Type B pancreatic cell (in vitro differentiated cells): ENCODE results near the gene MTCL3.
A peak's percentile ranks its signal among the peaks of the same experiment; 100 is the strongest.

Experiments
- DNase-seq: peaks from one replicate; pipeline ENCODE4 v3.0.0; 2021; ENCODE audit warnings: mixed read lengths; ENCODE audit not compliant: unreplicated experiment; ENCODE audit errors: extremely low spot score
- H3K27ac Mint-ChIP-seq: 2 replicates; pipeline ENCODE4 v1.8.0; 2021; ENCODE audit warnings: mild to moderate bottlenecking, mixed read lengths
- H3K27me3 Mint-ChIP-seq: 2 replicates; pipeline ENCODE4 v1.8.0; 2021; ENCODE audit warnings: mixed read lengths
- H3K36me3 Mint-ChIP-seq: 2 replicates; pipeline ENCODE4 v1.8.0; 2021; ENCODE audit warnings: mixed read lengths
- H3K4me1 Mint-ChIP-seq: one replicate; pipeline ENCODE4 v1.8.0; 2021; ENCODE audit warnings: mixed read lengths; ENCODE audit not compliant: unreplicated experiment
- H3K4me3 Mint-ChIP-seq: 2 replicates; pipeline ENCODE4 v1.8.0; 2021; ENCODE audit warnings: mild to moderate bottlenecking, mixed read lengths
- H3K9me3 Mint-ChIP-seq: 2 replicates; pipeline ENCODE4 v1.8.0; 2021; ENCODE audit warnings: mixed read lengths
- CTCF ChIP-seq: fragments of 200-600 bp; sonication (generic); conservative IDR thresholded peaks from 2 replicates; pipeline ENCODE4 v1.5.0; 2021; ENCODE audit warnings: antibody characterized with exemption, mild to moderate bottlenecking

MTCL3 gene

GRCh38 chr6:127463056-127463455 is 56.1 kb downstream of the MTCL3 start:
- no peak for DNase-seq
- TF ChIP-seq CTCF, result no peak
- Mint-ChIP-seq H3K4me3 (no peak overlapping the region), H3K36me3 (no peaks in the 10 kb centered on the region), H3K27me3 (no peaks in the 10 kb centered on the region), H3K27ac (no peak overlapping the region), H3K4me1 (peaks cover 18% of the 10 kb centered on the region), H3K9me3 (no peaks in the 10 kb centered on the region)

GRCh38 chr6:127462376-127462775 is 56.8 kb downstream of the MTCL3 start:
- H3K36me3 Mint-ChIP-seq, result no peaks in the 10 kb centered on the region
- H3K9me3 Mint-ChIP-seq, result no peaks in the 10 kb centered on the region
- H3K27me3 Mint-ChIP-seq, result no peaks in the 10 kb centered on the region
- H3K4me1 Mint-ChIP-seq, result peaks cover 24% of the 10 kb centered on the region
- H3K4me3 Mint-ChIP-seq, result no peak overlapping the region
- TF ChIP-seq CTCF, result no peak
- DNase-seq, result no peak
- H3K27ac Mint-ChIP-seq, result no peak overlapping the region

GRCh38 chr6:127460465-127460864 is 58.7 kb downstream of the MTCL3 start:
- DNase-seq, result no peak
- Mint-ChIP-seq H3K36me3 (no peaks in the 10 kb centered on the region), H3K4me3 (no peak overlapping the region), H3K27ac (no peak overlapping the region), H3K9me3 (no peaks in the 10 kb centered on the region), H3K27me3 (no peaks in the 10 kb centered on the region), H3K4me1 (peaks cover 26% of the 10 kb centered on the region)
- no peak for TF ChIP-seq CTCF

- Mint-ChIP-seq H3K36me3 (no peaks in the 10 kb centered on the region), H3K27me3 (no peaks in the 10 kb centered on the region), H3K27ac (peak within 1 kb of the TSS; percentile 67), H3K9me3 (no peaks in the 10 kb centered on the region), H3K4me3 (peak within 1 kb of the TSS; percentile 52), H3K4me1 (peaks cover 26% of the 10 kb centered on the region)
- no peak for TF ChIP-seq CTCF
- DNase-seq, result no peak
Observed at GRCh38 chr6:127459231-127459641, 59.9 kb downstream of the MTCL3 start, which contains the start of gene KIAA0408. KIAA0408 (minus strand) TSS chr6:127459389; CDS start chr6:127453981, 5,408 bp downstream.

GRCh38 chr6:127458817-127459216 is 60.3 kb downstream of the MTCL3 start:
- DNase-seq, result no peak
- Mint-ChIP-seq H3K27me3 (no peaks in the 10 kb centered on the region), H3K9me3 (no peaks in the 10 kb centered on the region), H3K36me3 (no peaks in the 10 kb centered on the region), H3K4me3 (peak overlapping the region; percentile 52), H3K27ac (peak overlapping the region; percentile 67), H3K4me1 (peaks cover 26% of the 10 kb centered on the region)
- no peak for TF ChIP-seq CTCF

- no peak for DNase-seq
- Mint-ChIP-seq H3K27ac (no peak overlapping the region), H3K36me3 (no peaks in the 10 kb centered on the region), H3K9me3 (no peaks in the 10 kb centered on the region), H3K4me1 (peaks cover 26% of the 10 kb centered on the region), H3K4me3 (no peak overlapping the region), H3K27me3 (no peaks in the 10 kb centered on the region)
- TF ChIP-seq CTCF, result no peak
Observed at GRCh38 chr6:127458222-127458621, 60.9 kb downstream of the MTCL3 start.
